ENCODE measurements around the gene ATP8B1.

The ATP8B1 gene

GRCh38 chr18:57659460-57660102 lies 143.5 kb downstream of the ATP8B1 start:
- H3K4me1 ChIP-seq (ENCODE audit: insufficient read depth, low read length, poor library complexity, severe bottlenecking): no peaks in the 10 kb centered on the region
- H2AFZ ChIP-seq (ENCODE audit: low read length): no peak overlapping the region
- no peaks in the 10 kb centered on the region for H4K20me1 ChIP-seq (ENCODE audit: insufficient read depth, low read length, poor library complexity, severe bottlenecking)
- H3F3A ChIP-seq (ENCODE audit: low read depth): no peaks in the 10 kb centered on the region
- TF ChIP-seq EZH2phosphoT487 (IDR thresholded peaks at IDR 0.05; ENCODE audit: borderline replicate concordance) (no peak), CTCF (conservative IDR thresholded peaks at IDR 0.05; ENCODE audit: low read length) (no peak)
- no peak overlapping the region for H3K4me3 ChIP-seq (ENCODE audit: low read length, poor library complexity, severe bottlenecking)
- no peak overlapping the region for H3K4me2 ChIP-seq (ENCODE audit: low read depth, low read length, poor library complexity, severe bottlenecking)
- no peaks in the 10 kb centered on the region for H3K27me3 ChIP-seq (ENCODE audit: insufficient read depth, low read length, poor library complexity, severe bottlenecking)
- H3K9me3 ChIP-seq (ENCODE audit: insufficient read depth, low read depth, low read length): peaks cover 8% of the 10 kb centered on the region
- no peak overlapping the region for H3K9ac ChIP-seq (ENCODE audit: low read depth, low read length, poor library complexity, severe bottlenecking)
- no peaks in the 10 kb centered on the region for H3K79me2 ChIP-seq (ENCODE audit: insufficient read depth, low read length)
- H3K9me2 ChIP-seq (replicated peaks; ENCODE audit: low read depth, low read length): no peaks in the 10 kb centered on the region
- H3K36me3 ChIP-seq (ENCODE audit: insufficient read depth, low read length): no peaks in the 10 kb centered on the region

- Histone ChIP-seq H2AFZ (ENCODE audit: low read length) (no peak overlapping the region), H3K27me3 (ENCODE audit: insufficient read depth, low read length, poor library complexity, severe bottlenecking) (no peaks in the 10 kb centered on the region), H3K4me2 (ENCODE audit: low read depth, low read length, poor library complexity, severe bottlenecking) (no peak overlapping the region), H3K9me2 (replicated peaks; ENCODE audit: low read depth, low read length) (no peaks in the 10 kb centered on the region), H3K9ac (ENCODE audit: low read depth, low read length, poor library complexity, severe bottlenecking) (no peak overlapping the region), H3K9me3 (ENCODE audit: insufficient read depth, low read depth, low read length) (peaks cover 8% of the 10 kb centered on the region), H3K4me3 (ENCODE audit: low read length, poor library complexity, severe bottlenecking) (no peak overlapping the region), H3K36me3 (ENCODE audit: insufficient read depth, low read length) (no peaks in the 10 kb centered on the region), H3K4me1 (ENCODE audit: insufficient read depth, low read length, poor library complexity, severe bottlenecking) (no peaks in the 10 kb centered on the region), H3K79me2 (ENCODE audit: insufficient read depth, low read length) (no peaks in the 10 kb centered on the region), H3F3A (ENCODE audit: low read depth) (no peaks in the 10 kb centered on the region), H4K20me1 (ENCODE audit: insufficient read depth, low read length, poor library complexity, severe bottlenecking) (no peaks in the 10 kb centered on the region)
- no peak for TF ChIP-seq EZH2phosphoT487 (IDR thresholded peaks at IDR 0.05; ENCODE audit: borderline replicate concordance)
- TF ChIP-seq CTCF (conservative IDR thresholded peaks at IDR 0.05; ENCODE audit: low read length): no peak
These were observed 145.6 kb downstream of the ATP8B1 start for GRCh38 chr18:57657542-57657941.

DNA sequence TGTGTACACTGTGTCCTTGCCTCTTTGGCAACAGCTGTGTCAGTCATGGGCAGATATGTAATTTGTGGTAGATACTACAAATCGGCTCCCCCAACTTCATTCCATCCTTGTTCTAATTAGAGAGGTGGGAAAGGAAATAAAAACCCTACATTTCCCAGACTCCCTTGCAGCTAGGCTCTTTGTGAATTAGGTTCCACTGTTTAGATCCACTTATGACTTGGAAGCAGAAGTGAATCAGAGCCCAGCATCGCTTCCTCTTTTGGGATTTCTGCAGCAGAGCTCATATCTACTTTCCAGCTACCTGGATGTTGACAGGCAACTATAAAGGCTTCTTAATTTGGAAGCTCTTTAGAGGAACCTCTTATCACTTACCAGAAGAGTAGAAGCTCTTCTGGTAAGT lies 147.4 kb downstream of the ATP8B1 start:
- Histone ChIP-seq H3K36me3 (ENCODE audit: insufficient read depth, low read length) (no peaks in the 10 kb centered on the region), H3K4me3 (ENCODE audit: low read length, poor library complexity, severe bottlenecking) (no peak overlapping the region), H3F3A (ENCODE audit: low read depth) (no peaks in the 10 kb centered on the region), H3K79me2 (ENCODE audit: insufficient read depth, low read length) (no peaks in the 10 kb centered on the region), H3K9me2 (replicated peaks; ENCODE audit: low read depth, low read length) (no peaks in the 10 kb centered on the region), H4K20me1 (ENCODE audit: insufficient read depth, low read length, poor library complexity, severe bottlenecking) (no peaks in the 10 kb centered on the region), H3K4me2 (ENCODE audit: low read depth, low read length, poor library complexity, severe bottlenecking) (no peak overlapping the region), H3K27me3 (ENCODE audit: insufficient read depth, low read length, poor library complexity, severe bottlenecking) (no peaks in the 10 kb centered on the region), H3K4me1 (ENCODE audit: insufficient read depth, low read length, poor library complexity, severe bottlenecking) (no peaks in the 10 kb centered on the region), H3K9me3 (ENCODE audit: insufficient read depth, low read depth, low read length) (peaks cover 8% of the 10 kb centered on the region), H3K9ac (ENCODE audit: low read depth, low read length, poor library complexity, severe bottlenecking) (no peak overlapping the region), H2AFZ (ENCODE audit: low read length) (no peak overlapping the region)
- no peak for TF ChIP-seq EZH2phosphoT487 (IDR thresholded peaks at IDR 0.05; ENCODE audit: borderline replicate concordance)
- TF ChIP-seq CTCF (conservative IDR thresholded peaks at IDR 0.05; ENCODE audit: low read length): no peak

Data from Loucy (cell line).